Esophagus squamous epithelium (tissue), 5 donors: ENCODE results near the gene FAM120B. TPM values are rescaled to one million over a fixed set of nuclear protein-coding genes. Genes with fewer than 3 reads are reported as not detected.

Source experiments
- DNase-seq: peaks from one replicate; lab custom pipeline; 2025; lab: John Stamatoyannopoulos, UW
- H3K27ac ChIP-seq, 4 donors: fragments of 200-600 bp; sonication (generic); one replicate each; pipeline ENCODE4 v1.5.1; 2016 to 2019; ENCODE audit warnings: mild to moderate bottlenecking in 1 of 4
- H3K27me3 ChIP-seq, 4 donors: fragments of 200-600 bp; sonication (generic); 1 replicate in 3 of 4; 2 replicates in 1 of 4; pipeline versions ENCODE4 v1.5.1 to v1.6.0; 2017 to 2021; ENCODE audit warnings: antibody characterized with exemption in 1 of 4
- H3K36me3 ChIP-seq, 3 donors: fragments of 200-600 bp; sonication (generic); one replicate each; pipeline ENCODE4 v1.5.1; 2016 to 2019
- H3K4me1 ChIP-seq, 3 donors: fragments of 200-600 bp; sonication (generic); one replicate each; pipeline ENCODE4 v1.5.1; 2017 to 2019
- H3K4me3 ChIP-seq, 4 donors: fragments of 200-600 bp; sonication (generic); 1 replicate in 3 of 4; 2 replicates in 1 of 4; pipeline ENCODE4 v1.5.1; 2016 to 2019; ENCODE audit warnings: mild to moderate bottlenecking in 2 of 4, moderate library complexity in 1 of 4
- H3K9me3 ChIP-seq, 3 donors: fragments of 200-600 bp; sonication (generic); one replicate each; pipeline ENCODE4 v1.5.1; 2016 to 2019
- POLR2A ChIP-seq, 4 donors: fragments of 450-650 bp; IDR thresholded peaks; one replicate each; pipeline ENCODE4 v1.6.1; 2017; ENCODE audit warnings: antibody characterized with exemption in 4 of 4, mild to moderate bottlenecking in 4 of 4, moderate library complexity in 3 of 4
- WGBS, 2 donors: methylation state at CpG; one replicate each; pipeline ENCODE4 v1.1.5; 2018; 5-methylcytosine and 5-hydroxymethylcytosine counted together
- intact Hi-C: fragments of 100-400 bp; cut with DNase I; formaldehyde crosslinking; loops from one replicate; pipeline ENCODE4 v1.15.0; 2022
- total RNA-seq, 4 donors: library from RNA; depleted of rRNA; stranded (reverse); fragments of >200 nt; gene quantifications; one replicate each; pipeline ENCODE4 v1.1.0, GENCODE V29; 2016
- TF ChIP-seq, protein P1 (sequence below), 6 experiments: fragments of 450-650 bp in 4 of 6; fragments of 200-600 bp in 2 of 6; sonication (generic) in 2 of 6; IDR thresholded peaks; one replicate each; pipeline ENCODE4 v1.5.1; 2016 to 2019; ENCODE audit warnings: antibody characterized with exemption in 6 of 6, mild to moderate bottlenecking in 4 of 6, moderate library complexity in 4 of 6
- donor health status: DM: yes; HTN: yes; CAD: no.

FAM120B gene
- total RNA-seq, 4 donors from 2014 or later = 8.4 to 25.6 (median 12.9) TPM

DNA sequence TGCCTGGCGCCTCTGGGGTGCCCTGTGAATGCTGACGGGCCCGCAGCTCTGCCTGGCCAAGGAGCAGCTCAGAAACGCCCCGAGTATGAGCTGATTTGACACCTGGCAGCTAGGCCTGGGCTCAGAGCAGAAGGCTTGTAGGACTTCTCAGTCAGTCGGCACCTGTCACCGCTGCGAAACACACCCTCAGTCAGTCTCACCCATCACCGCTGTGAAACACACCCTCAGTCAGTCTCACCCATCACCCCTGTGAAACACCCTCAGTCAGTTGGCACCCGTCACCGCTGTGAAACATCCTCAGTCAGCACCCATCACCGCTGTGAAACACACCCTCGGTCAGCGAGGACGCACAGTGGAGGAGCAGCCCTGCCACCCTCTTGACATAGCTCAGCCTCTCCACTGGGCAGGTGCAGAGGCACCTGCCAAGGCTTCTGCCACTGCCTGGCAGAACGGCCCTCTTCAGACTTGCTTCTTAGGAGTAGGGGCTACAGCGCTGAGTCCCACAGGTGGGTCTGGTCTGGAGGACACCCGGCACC is 137.6 kb downstream of the FAM120B start:
- 56 to 82% methylated on average over 3 to 9 of the region's 18 CpGs for WGBS, 2 donors
- intact Hi-C loops = no loop called here

DNA sequence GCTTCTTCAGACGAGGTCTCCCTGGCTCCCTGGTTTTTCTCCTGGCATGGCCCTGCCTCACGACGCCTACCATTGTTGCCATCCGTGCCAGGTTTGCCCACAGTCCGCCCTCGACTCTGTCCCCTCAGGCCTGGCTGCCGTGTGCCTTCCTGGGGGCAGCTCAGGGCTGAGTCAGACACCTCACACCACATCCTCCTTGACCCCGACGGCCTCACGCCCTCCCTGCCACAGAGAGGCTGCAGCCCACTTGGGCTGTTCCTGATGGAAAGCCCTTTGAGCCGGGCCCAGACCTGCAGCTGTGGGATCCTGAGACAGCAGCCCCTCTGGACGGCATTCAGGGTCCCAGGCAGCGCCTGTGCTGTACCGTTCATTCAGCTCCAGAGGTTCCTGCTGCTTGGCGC is 138.3 kb downstream of the FAM120B start:
- TF ChIP-seq, protein P1, sequence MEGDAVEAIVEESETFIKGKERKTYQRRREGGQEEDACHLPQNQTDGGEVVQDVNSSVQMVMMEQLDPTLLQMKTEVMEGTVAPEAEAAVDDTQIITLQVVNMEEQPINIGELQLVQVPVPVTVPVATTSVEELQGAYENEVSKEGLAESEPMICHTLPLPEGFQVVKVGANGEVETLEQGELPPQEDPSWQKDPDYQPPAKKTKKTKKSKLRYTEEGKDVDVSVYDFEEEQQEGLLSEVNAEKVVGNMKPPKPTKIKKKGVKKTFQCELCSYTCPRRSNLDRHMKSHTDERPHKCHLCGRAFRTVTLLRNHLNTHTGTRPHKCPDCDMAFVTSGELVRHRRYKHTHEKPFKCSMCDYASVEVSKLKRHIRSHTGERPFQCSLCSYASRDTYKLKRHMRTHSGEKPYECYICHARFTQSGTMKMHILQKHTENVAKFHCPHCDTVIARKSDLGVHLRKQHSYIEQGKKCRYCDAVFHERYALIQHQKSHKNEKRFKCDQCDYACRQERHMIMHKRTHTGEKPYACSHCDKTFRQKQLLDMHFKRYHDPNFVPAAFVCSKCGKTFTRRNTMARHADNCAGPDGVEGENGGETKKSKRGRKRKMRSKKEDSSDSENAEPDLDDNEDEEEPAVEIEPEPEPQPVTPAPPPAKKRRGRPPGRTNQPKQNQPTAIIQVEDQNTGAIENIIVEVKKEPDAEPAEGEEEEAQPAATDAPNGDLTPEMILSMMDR (IDR thresholded peaks at IDR 0.05) = no peak
- no peak for TF ChIP-seq POLR2A (IDR thresholded peaks at IDR 0.05)
- Histone ChIP-seq H3K4me3 (no peak overlapping the region), H3K4me1 (no peaks in the 10 kb centered on the region), H3K36me3 (no peaks in the 10 kb centered on the region), H3K9me3 (no peaks in the 10 kb centered on the region), H3K27me3 (peaks cover 0 to 38% (median 0%) of the 10 kb centered on the region in 4 donors), H3K27ac (no peak overlapping the region)
- 63 to 74% methylated on average over 6 to 8 of the region's 15 CpGs for WGBS, 2 donors
- DNase-seq = no peak
- intact Hi-C loops = no loop called here

More for the DNA sequence above, 137.6 kb downstream of the FAM120B start:
- Histone ChIP-seq H3K4me3 (no peak overlapping the region), H3K27ac (no peak overlapping the region), H3K27me3 (peaks cover 0 to 38% (median 0%) of the 10 kb centered on the region in 4 donors), H3K4me1 (no peaks in the 10 kb centered on the region), H3K9me3 (no peaks in the 10 kb centered on the region), H3K36me3 (no peaks in the 10 kb centered on the region)
- TF ChIP-seq, protein P1 (IDR thresholded peaks at IDR 0.05) = no peak
- TF ChIP-seq POLR2A (IDR thresholded peaks at IDR 0.05) = no peak
- no peak for DNase-seq

- Histone ChIP-seq H3K4me1 (no peaks in the 10 kb centered on the region), H3K36me3 (no peaks in the 10 kb centered on the region), H3K9me3 (no peaks in the 10 kb centered on the region), H3K27me3 (peaks cover 0 to 32% (median 0%) of the 10 kb centered on the region in 4 donors), H3K27ac (no peak overlapping the region), H3K4me3 (no peak overlapping the region)
- WGBS, 2 donors = 92 to 95% methylated on average over 12 to 17 of the region's 17 CpGs
- no peak for DNase-seq
- TF ChIP-seq POLR2A (IDR thresholded peaks at IDR 0.05) = no peak
- TF ChIP-seq, protein P1 (IDR thresholded peaks at IDR 0.05) = no peak
- intact Hi-C loops = no loop called here
Measured at GRCh38 chr6:170445487-170445886, 138.9 kb downstream of the FAM120B start.

DNA sequence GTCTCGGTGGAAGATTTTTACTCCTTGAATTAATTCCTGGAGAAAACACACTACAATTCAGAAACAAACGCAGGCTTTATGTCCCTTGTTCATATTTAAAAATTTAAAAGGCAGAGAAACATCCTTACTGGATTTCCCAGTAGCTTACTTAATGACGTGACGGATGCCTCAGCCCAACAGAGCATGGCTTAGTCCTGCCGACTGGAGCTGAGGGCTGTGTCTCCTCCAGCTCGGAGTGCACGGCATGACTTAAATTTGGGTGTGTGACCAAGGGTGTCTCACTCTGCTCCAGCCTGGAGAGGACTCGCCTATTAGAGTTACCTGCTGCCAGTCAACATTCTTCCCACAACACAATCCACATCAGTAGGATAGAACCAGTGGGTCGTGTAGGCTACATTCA is 139.4 kb downstream of the FAM120B start:
- intact Hi-C loops = no loop called here
- Histone ChIP-seq H3K9me3 (no peaks in the 10 kb centered on the region), H3K27ac (no peak overlapping the region), H3K36me3 (no peaks in the 10 kb centered on the region), H3K27me3 (peaks cover 0 to 31% (median 0%) of the 10 kb centered on the region in 4 donors), H3K4me3 (no peak overlapping the region), H3K4me1 (no peaks in the 10 kb centered on the region)
- no peak for DNase-seq
- TF ChIP-seq, protein P1 (IDR thresholded peaks at IDR 0.05) = no peak
- WGBS, 2 donors = 80 to 88% methylated on average over 5 to 8 of the region's 9 CpGs

GRCh38 chr6:170446841-170447560 is 140.4 kb downstream of the FAM120B start:
- Histone ChIP-seq H3K27me3 (peaks cover 0 to 31% (median 0%) of the 10 kb centered on the region in 4 donors), H3K4me3 (no peak overlapping the region), H3K36me3 (no peaks in the 10 kb centered on the region), H3K9me3 (no peaks in the 10 kb centered on the region), H3K4me1 (no peaks in the 10 kb centered on the region), H3K27ac (no peak overlapping the region)
- TF ChIP-seq, protein P1 (IDR thresholded peaks at IDR 0.05) = no peak
- TF ChIP-seq POLR2A (IDR thresholded peaks at IDR 0.05) = no peak
- WGBS, 2 donors = 91 to 95% methylated on average over 8 to 10 of the region's 15 CpGs
- DNase-seq = no peak
- intact Hi-C loops = no loop called here
